SK-N-SH (cell line): ENCODE data around the gene HOXB7.

Experiments
- CTCF ChIP-seq: fragments of 200-600 bp; sonication (generic); IDR thresholded peaks from 2 replicates; pipeline ENCODE4 v1.6.1; 2017; ENCODE audit warnings: antibody characterized with exemption, mild to moderate bottlenecking, moderate library complexity
- ELF1 ChIP-seq: IDR thresholded peaks from 2 replicates; pipeline ENCODE4 v1.4.0; 2012
- EZH2phosphoT487 ChIP-seq: fragments of 200-600 bp; sonication (generic); IDR thresholded peaks from 2 replicates; pipeline ENCODE4 v1.6.1; 2017; ENCODE audit warnings: low read depth, mixed run types, mild to moderate bottlenecking, antibody characterized with exemption, moderate library complexity, borderline replicate concordance
- FOSL2 ChIP-seq: IDR thresholded peaks from 2 replicates; pipeline ENCODE4 v1.4.0; 2012; ENCODE audit warnings: low read depth, mild to moderate bottlenecking, moderate library complexity, borderline replicate concordance
- JUND ChIP-seq: IDR thresholded peaks from 2 replicates; pipeline ENCODE4 v1.4.0; 2012
- NRF1 ChIP-seq: IDR thresholded peaks from 2 replicates; pipeline ENCODE4 v1.6.1; 2012; ENCODE audit warnings: low read depth, mild to moderate bottlenecking, low read length
- POLR2AphosphoS5 ChIP-seq: IDR thresholded peaks from 2 replicates; pipeline ENCODE4 v1.6.1; 2012; ENCODE audit warnings: low read depth, low read length
- REST ChIP-seq: IDR thresholded peaks from 2 replicates; pipeline ENCODE4 v1.6.1; 2012; ENCODE audit warnings: mild to moderate bottlenecking, low read depth, low read length, moderate library complexity
- SIN3A ChIP-seq: IDR thresholded peaks from 2 replicates; pipeline ENCODE4 v1.6.1; 2012; ENCODE audit warnings: low read depth, mild to moderate bottlenecking, low read length, moderate library complexity, borderline replicate concordance
- TAF1 ChIP-seq: IDR thresholded peaks from 2 replicates; pipeline ENCODE4 v1.6.1; 2012; ENCODE audit warnings: low read depth, mild to moderate bottlenecking, low read length, moderate library complexity, borderline replicate concordance
- TCF12 ChIP-seq: IDR thresholded peaks from 2 replicates; pipeline ENCODE4 v1.4.0; 2012

GRCh38 chr17:48622857-48623256, 12.0 kb upstream of the HOXB7 start:
- TF ChIP-seq CTCF (no peak), POLR2AphosphoS5 (no peak), REST (no peak), NRF1 (no peak), TAF1 (no peak), ELF1 (no peak), EZH2phosphoT487 (no peak), JUND (no peak), FOSL2 (no peak), SIN3A (no peak), TCF12 (no peak)
